NCI-H82 treated with DMSO at 0.1 percent for 48 hours (cell line): ENCODE measurements around the gene LRP1B.
A peak's percentile ranks its signal among the peaks of the same experiment; 100 is the strongest.
"Not testable (repeated sequence)": the region's sequence is repeated elsewhere in the genome, so short reads cannot be mapped to it uniquely, and the experiment has no call there.

Source experiments
- DNase-seq: peaks from one replicate; lab custom pipeline; 2025; ENCODE audit not compliant: unreplicated experiment; lab: John Stamatoyannopoulos, UW

The LRP1B gene

DNA sequence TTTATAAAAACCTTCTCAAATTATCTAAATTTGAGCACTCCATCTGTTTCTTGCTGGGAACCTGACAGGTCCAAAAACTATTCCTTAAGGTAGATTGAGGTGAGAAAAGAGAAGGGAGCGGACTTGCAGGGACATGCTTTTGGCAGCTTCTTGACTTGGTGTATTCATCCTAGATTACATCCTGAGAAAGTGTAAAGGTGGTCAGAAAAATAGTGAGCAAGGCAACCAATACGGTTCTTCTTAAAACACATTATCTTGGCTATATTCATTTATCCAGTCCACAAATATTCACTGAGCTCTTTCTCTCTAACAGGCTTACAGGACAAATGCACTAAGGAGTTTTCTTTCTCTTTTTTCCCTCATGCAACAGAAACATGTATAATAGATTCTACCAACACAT lies 230.0 kb downstream of the LRP1B start:
- DNase-seq: no peak

GRCh38 chr2:141899740-141900139 lies 231.1 kb downstream of the LRP1B start:
- DNase-seq: no peak

DNA sequence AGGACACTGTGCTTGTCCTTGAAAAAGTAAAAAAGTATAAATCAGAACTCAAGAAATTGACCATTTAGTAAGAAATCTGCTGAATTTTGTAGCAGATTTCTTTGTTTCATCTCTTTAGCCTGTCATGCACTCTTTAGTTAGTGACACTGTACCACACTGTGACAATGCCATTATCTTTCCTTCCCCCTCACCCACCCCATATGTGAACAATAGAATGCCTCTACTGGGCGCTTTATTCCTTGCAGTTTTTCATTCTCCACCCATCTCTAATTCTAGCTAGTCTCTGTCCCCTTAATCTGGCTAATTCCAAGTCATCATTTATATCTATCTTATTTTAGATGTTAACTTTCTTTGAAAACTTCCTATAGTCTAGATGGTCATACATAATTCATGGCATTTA lies 241.0 kb downstream of the LRP1B start:
- DNase-seq: no peak

DNA sequence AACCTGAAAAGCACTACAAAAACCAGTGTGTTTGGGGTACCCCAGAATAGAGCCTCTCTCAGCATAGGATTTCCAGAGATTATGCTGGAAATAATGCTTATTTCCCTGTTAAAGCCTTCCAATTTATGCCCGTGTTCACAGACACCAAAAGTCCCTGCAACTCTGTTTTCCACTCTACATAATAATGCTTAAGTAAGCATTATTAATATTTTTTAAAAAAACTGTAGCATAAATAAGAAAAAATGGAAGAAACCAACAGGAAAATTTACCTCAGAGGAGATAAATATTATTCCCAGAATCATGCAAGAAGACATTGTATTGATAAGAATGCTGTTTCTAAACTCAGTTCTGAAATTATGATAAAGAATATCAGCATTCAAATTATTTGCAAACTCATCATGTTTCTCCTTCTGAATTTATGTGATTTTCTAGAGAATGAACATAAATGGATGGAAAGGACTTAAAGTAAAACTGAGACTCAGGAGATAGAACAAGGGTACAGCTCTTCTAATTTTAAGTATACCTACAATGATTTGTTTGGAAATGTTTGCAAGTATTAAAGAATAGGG lies 241.7 kb downstream of the LRP1B start:
- no peak for DNase-seq

- DNase-seq: no peak
Observed at GRCh38 chr2:141887363-141887762, 243.5 kb downstream of the LRP1B start.

GRCh38 chr2:141878016-141878415 lies 252.8 kb downstream of the LRP1B start:
- DNase-seq: no peak

DNA sequence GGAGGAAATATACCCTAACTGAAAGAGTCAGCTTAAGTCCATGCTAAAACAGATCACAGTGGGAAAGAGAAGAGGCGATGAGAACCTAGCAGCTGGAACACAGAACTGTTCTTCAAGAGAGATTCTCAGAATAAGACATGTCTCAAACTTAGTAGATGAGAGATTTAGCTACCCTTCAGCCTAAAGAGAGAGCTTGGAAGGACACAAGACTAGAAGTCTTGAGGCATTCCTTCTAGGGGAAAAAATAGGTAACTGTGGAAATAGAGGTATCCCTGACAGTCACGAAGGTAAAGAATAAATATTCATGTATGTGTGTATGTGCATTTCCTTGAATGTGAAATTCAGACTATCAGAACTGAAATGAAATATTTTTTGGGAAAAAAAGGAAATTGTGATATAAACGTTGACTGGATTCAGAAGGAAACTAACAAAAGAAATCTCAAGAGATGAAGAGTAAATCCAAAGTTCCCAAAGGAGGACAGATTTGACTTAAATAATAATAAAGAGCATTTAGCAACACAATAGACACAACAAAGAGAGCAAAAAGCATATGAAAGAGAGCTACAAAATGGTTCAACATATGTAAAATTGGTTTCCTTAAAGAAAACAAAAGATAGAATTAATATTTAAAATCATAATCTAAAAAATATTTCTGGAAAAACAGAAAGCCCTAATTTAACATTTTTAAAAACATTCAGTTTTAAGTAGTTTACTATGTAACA lies 258.7 kb downstream of the LRP1B start:
- DNase-seq: no peak

- DNase-seq: no peak
Observed at GRCh38 chr2:141869572-141869971, 261.2 kb downstream of the LRP1B start.

GRCh38 chr2:141863964-141864363 lies 266.9 kb downstream of the LRP1B start:
- DNase-seq: no peak

DNA sequence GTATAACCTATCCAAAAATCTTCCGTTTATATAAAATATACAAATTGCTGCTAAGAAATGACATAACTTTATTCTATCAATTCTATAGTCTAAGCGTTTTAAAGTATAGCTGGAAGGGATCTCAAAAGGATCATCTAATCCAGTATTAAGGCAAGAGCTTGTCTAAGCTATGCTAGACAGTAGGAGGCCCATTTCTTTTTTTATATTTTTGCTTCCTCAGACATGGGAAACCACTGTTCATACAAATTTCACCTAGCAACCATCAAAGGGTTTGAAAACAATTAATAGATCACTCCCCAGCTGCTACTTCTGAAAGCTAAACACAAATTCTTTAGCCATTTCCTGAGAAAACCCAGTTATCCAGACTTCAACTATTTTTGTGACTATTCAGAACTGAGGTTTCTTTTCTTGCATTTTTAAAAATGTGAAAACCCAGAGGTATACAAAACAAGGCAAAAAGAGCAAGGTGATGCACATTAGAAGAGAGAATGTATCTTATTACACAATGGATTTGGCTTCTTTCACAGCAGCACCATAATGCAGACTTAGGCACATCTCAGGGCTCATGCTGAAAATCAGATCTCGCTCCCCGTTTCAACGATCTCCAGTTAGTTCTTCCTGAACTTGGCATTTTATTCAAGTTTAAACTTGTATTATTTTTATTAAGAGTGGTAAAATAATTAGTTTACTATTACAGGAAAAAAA lies 274.4 kb downstream of the LRP1B start:
- DNase-seq: no peak

- no peak for DNase-seq
Observed at GRCh38 chr2:141848191-141848590, 282.6 kb downstream of the LRP1B start.

- no peak for DNase-seq
Observed at GRCh38 chr2:141844231-141844630, 286.6 kb downstream of the LRP1B start.

DNA sequence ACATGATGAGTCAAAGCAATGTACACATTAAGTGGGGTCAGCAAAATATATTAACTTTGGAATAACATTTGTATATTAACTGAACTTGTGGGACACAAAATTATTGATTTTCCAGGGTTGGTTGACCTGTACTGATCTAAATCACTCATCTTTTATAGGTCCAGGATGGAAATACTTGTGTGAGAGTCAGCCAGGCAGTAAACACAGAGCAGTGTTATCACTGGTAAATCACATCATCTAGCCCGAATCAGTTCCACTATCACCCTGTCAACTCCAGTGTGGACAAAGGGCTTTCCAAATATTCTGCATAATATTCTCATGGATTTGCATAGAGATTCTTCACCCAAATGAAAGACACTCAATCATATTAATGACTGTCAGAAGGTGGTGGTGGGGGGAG lies 295.7 kb downstream of the LRP1B start:
- no peak for DNase-seq

GRCh38 chr2:141828761-141829160 lies 302.1 kb downstream of the LRP1B start:
- no peak for DNase-seq

DNA sequence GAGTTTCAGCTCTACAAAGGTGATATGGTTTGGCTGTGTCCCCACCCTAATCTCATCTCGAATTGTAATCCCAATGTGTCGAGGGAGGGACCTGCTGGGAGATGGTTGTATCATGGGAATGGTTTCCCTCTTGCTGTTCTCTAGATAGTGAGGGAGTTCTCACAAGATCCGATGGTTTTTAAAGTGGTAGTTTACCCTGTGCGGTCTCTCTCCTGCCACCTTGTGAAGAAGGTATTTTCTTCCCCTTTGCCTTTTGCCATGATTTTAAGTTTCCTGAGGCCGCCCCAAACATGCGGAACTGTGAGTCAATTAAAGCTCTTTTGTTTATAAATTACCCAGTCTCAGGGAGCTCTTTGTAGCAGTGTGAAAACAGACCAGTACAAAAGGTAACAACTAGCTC lies 306.0 kb downstream of the LRP1B start:
- DNase-seq: no peak

DNA sequence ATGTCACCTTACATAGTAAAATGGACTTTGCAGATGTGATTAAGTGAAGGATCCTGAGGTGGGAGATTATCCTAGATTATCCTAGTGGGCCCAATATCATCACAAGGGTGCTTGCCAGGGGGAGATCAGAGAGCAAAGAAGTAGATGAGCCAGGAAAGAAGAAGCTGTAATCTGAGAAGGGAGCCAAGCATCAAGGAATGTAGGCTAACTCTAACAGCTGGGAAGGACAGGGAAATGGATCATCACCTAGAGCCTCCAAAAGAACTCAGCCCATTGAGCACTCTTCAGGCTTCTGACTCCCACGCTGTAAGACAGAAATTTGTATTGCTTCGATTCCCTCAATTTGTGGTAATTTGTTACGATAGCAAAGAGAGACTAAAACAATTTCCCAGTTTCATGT lies 309.9 kb downstream of the LRP1B start:
- DNase-seq: peak; percentile 86

GRCh38 chr2:141815320-141815719 lies 315.5 kb downstream of the LRP1B start:
- DNase-seq: not testable (repeated sequence)

DNA sequence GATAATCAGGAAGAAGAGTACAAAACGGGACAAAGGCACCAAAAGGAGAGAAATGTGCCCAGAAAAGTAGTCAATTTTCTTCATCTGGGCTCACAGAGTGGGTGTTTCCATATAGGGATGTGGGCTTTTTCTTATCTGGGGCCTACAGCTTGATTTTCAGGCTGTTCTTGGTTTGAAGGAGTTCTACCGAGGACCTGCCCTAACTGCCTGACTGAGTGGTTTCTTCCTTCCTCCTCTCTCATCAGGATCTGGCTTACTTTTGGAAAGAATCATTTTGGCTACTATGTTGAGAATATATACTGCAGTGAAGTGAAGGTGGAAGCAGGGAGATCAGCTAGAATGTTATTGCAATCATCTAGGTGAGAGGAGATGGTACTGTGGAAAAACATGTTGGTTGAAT lies 316.7 kb downstream of the LRP1B start:
- DNase-seq: no peak

DNA sequence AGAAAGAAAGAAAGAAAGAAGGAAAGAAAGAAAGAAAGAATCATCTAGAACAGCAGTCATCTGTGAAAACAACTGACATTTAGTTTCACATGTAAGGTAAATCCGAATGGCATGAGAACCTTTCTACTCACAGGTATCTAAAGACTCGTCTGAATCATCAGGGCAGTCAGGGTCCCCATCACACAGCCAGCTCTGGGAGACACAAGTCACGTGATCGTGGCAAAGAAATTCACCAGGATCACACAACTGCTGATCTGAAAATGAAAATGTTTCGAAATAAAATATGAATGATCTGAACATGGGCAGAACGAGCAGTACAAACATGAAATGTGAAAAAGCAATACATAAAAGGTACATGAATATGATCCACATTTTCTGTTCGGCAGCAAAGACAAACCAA lies 320.7 kb downstream of the LRP1B start:
- no peak for DNase-seq

- DNase-seq: no peak
Observed at GRCh38 chr2:141806090-141806489, 324.7 kb downstream of the LRP1B start.

- DNase-seq: no peak
Observed at GRCh38 chr2:141805302-141805701, 325.5 kb downstream of the LRP1B start.

DNA sequence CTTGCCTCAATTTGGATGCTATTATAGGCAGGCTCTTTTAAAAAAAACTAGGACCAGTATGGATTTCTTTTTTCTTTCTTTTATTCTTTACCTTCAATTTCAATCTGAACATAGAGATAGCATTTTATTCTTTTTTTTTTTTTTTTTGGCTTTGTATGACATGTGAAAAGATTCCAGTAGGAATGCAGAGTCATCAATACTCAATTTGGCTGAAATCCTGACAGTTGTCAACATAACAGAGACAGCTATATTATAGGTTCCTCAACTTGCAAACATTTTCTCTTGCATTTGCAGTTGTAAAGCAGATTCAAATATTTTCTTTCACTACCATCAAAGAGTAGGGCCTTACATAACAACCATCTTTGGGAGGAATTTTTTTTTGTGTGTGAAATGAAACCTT lies 334.4 kb downstream of the LRP1B start:
- no peak for DNase-seq
